GM12865 (cell line): ENCODE measurements around the gene DDAH1.
"Not testable (repeated sequence)": the region's sequence is repeated elsewhere in the genome, so short reads cannot be mapped to it uniquely, and the experiment has no call there.

Source experiments
- DNase-seq: peaks from one replicate; pipeline ENCODE4 v3.0.0; 2010; ENCODE audit warnings: low read depth
- H3K4me3 ChIP-seq: 2 replicates; pipeline ENCODE4 v1.5.1; 2011; ENCODE audit warnings: mild to moderate bottlenecking, low read depth, low read length, control low read depth
- CTCF ChIP-seq: IDR thresholded peaks from 2 replicates; pipeline ENCODE4 v1.5.1; 2011; ENCODE audit warnings: low read length, control low read depth, low read depth, inconsistent platforms; ENCODE audit not compliant: insufficient read depth; ENCODE audit errors: missing control alignments

DDAH1 gene

DNA sequence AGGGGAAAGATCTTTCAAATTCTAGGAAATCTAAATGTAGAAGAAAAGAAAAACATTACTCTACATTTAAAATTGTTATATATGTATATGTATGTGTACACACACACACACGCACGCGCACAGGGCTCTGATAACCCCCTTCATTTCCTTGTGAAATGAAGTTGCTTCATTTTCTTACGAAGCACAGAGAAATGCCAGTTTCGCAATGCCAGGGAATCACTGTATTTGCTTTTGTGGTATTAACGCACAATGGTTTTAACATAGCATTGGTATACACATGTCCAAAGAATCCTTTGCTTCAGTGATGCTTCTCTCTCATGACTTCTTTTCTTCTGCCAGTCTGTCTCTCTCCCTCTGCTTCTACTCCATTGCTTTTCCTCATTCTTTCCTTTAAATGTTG is 8.4 kb upstream of the DDAH1 start:
- no peak for DNase-seq

GRCh38 chr1:85471558-85471957 is 6.6 kb upstream of the DDAH1 start:
- no peak for DNase-seq
- TF ChIP-seq CTCF: no peak

More for the DNA sequence above, 8.4 kb upstream of the DDAH1 start:
- no peak for TF ChIP-seq CTCF
- H3K4me3 ChIP-seq: no peak overlapping the region

DNA sequence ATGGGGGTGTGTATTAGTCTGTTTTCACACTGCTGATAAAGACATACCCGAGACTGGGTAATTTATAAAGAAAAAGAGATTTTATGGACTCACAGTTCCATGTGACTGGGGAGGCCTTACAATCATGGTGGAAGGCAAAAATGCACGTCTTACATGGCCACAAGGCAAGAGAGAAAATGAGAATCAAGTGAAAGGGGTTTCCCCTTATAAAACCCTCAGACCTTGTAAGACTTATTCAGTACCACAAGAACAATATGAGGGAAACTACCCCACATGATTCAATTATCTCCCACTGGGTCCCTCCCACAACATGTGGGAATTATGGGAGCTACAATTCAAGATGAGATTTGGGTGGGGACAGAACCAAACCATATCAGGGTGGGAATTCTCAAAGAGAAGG is 5.2 kb upstream of the DDAH1 start:
- H3K4me3 ChIP-seq, DNase-seq: not testable (repeated sequence)

More at GRCh38 chr1:85471558-85471957, 6.6 kb upstream of the DDAH1 start:
- H3K4me3 ChIP-seq: no peak overlapping the region

DNA sequence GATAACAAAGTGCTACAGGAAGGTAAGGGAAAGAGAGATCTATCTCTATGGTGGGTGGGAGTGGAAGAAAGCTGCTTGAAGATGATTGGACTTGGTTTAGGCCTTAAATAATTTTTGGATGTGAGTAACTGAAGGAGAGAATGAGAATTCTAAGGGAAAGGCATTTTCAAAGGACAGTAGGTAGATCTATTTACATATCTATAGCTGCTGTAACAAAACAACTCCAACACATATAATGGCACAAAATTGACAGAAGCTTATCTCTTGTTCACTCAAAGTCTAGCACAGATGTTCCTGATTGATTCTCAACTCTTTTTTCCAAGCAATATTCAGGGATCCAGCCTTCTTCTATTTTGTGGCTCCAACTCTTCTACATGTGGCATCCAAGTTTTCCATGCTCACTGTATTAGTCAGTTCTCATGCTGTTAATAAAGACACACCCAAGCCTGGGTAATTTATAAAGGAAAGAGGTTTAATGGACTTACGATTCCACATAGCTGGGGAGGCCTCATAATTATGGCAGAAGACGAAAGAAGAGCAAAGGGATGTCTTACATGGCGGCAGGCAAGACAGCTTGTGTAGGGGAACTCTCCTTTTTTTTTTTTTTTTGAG is 3.1 kb upstream of the DDAH1 start:
- TF ChIP-seq CTCF: no peak
- H3K4me3 ChIP-seq: no peak overlapping the region
- no peak for DNase-seq

GRCh38 chr1:85467036-85467435 is 2.1 kb upstream of the DDAH1 start:
- DNase-seq: no peak
- H3K4me3 ChIP-seq: no peak overlapping the region
- TF ChIP-seq CTCF: no peak

GRCh38 chr1:85465786-85466134 is 801 bp upstream of the DDAH1 start:
- no peak overlapping the region for H3K4me3 ChIP-seq
- DNase-seq: no peak

DNA sequence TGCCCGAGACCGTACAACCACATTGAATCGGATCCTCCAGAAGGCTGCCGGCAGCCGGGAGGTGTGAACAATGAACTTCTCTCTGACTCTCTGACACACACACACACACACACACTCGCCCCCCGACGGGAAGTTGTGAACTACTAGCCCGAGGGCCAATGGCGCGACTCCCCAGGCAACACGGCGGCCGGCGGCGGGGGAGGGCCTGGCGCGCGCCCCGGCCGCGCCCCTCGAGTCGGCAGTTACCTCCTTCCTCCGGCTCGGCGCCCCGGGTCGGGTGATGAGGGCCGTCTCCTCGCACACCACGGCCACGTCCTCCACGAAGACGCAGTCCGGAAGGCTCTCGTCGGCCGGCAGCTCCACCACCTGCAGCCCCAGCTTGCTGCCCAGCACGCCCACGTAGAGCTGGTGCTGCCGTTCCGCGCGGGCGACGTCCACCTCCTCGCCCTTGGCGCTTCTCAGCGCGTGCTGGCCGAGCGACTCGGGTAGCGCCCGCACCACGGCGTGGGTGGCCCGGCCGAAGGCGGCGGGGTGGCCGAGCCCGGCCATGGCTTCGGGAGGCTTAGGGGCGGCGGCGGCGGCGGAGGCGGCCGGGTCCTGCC is 361 bp downstream of the DDAH1 start:
- no peak for TF ChIP-seq CTCF
- H3K4me3 ChIP-seq: peak overlapping the region; percentile 48
- peak; percentile 63 for DNase-seq

More at GRCh38 chr1:85465786-85466134, 801 bp upstream of the DDAH1 start:
- TF ChIP-seq CTCF: no peak
